NCI-H526 (cell line): ENCODE data around the gene PLB1.

Source experiments
- DNase-seq, 2 experiments: peaks; one replicate each; lab custom pipeline; 2025; lab: John Stamatoyannopoulos, UW

Gene PLB1

GRCh38 chr2:28667261-28667660 lies 171.4 kb downstream of the PLB1 start:
- DNase-seq, result no peak

DNA sequence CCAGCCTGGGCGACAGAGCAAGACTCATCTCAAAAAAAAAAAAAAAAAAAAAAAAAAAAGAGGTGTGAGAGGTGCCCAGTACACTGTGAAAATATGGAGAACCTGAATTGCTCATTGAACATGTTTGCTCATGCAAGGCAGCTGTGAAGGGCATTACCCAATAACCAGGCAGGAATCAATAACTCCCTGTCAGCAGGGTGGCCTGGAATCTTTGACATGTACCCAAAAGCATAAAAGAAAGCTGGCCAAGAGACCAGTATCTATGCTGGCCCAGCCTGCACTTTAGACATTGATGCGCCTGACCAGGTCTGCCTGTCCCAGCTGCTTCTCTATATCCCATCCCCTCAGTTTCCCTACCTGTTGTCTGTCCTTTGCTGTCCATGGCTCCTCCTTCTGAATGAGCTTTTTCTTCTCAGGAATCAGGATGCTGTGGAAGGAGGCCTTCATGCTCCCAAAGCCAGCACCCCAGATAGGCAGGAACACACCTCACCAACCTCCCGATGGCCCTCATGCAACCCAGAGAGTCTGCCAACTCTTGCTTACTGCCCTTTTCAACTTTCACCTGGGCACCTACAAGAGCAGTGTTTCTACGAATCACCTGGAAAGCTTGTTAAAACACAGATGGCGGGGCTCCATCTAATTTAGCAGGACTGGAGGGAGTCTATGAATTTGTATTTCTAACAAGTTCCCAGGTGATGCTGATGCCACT lies 172.4 kb downstream of the PLB1 start:
- no peak for DNase-seq

DNA sequence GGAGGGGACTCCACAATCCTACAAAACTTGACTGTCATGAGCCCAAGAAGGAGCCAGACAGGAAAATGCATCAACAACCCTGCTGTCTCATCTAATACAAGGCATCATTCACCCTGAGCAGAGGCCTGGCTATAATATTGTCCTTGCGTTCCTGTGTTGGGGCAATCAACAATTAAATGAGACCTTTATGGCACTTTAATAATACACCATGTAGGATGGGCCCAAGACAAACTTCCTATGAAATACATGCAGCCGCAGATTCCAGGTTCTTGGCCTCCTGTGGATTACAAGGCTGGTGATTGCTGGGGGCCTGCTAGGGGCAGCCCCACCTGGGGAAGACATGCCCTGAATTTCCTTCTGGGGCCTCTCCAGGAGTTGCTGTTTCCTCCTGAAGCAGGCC lies 173.0 kb downstream of the PLB1 start:
- no peak for DNase-seq

- no peak for DNase-seq
Measured at GRCh38 chr2:28670856-28671255, 175.0 kb downstream of the PLB1 start.

DNA sequence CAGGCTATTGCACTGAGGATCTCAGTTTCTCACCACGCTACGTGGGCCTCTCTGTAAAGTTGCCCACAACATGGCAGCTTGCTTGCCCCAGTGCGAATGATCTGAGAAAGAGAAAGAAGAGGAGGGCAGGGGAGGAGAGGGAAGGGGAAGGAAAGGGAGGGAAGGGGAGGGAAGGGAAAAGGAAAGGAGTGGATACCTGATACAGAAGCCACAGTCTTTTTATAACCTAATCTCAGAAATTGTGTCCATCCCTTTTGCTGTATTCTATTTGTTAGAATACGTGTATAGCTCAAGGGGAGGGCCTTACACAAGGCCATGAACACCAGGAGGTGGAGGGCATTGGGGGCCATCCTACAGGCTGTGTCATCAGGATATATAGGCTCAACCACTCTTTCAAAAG lies 177.5 kb downstream of the PLB1 start:
- no peak for DNase-seq

DNA sequence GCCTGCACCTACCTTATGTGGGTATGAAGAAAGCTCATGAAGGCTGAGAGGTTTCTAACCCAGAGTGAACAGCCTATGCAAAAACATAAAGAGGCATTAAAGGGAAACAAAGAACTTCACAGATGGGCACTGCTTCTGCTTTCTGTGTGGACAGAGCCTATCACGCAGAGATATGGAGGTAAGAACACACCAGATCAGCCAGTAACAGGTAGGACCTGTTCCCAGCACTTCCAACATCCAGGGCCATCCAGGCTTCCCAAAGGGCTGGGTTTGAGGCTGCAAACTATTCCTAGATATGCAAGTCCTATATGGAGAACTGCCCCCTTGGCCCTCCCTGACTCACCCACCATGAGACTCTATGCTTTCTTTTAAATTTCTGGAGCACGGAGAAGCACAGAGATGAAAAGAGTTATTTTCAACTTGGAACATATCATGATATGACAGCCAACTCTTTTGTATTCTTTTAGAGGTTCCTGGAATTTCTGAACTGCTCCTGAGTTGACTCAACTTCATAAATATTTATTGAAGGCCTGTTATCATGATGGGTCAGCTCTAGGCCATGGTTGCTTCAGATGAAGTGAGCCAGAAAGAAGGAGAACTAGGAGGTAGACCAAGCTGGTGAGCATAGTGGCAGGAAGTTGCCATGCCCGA lies 178.3 kb downstream of the PLB1 start:
- no peak for DNase-seq

GRCh38 chr2:28674713-28675068 lies 178.8 kb downstream of the PLB1 start:
- no peak for DNase-seq

DNA sequence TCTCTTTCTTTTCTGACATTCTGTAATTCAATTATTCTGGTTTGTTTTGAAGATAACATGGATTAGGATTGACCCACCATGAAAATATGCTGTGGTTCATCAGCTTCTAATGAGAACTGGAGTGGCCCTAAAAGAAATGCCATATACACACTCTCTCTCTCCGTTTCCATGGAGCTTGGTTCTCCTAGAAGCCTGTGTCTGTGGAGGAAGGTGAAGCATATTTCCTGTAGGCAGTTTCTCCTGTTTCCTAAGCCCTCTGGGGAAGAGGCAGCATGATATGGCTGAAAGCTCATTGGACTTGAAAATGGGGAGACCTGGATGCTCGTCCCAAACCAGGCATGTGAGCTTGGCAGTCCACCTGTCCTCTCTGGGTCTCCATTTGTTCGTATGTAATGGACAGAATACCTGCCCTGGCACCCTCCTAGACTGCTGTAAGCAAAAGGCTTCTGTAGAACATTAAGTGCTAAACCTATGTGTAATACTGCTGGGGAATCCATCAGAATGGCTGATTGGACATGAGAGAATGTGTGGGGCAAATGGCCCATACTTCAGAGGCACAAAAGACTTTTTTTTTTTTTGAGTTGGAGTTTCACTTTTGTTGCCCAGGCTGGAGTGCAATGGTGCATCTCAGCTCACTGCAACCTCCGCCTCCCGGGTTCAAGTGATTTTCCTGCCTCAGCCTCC lies 180.4 kb downstream of the PLB1 start:
- no peak for DNase-seq

GRCh38 chr2:28678175-28678855 lies 182.5 kb downstream of the PLB1 start:
- peak in 1 of 2 experiments; percentile 30 for DNase-seq

- DNase-seq, result no peak
Measured at GRCh38 chr2:28678944-28679343, 183.1 kb downstream of the PLB1 start.

DNA sequence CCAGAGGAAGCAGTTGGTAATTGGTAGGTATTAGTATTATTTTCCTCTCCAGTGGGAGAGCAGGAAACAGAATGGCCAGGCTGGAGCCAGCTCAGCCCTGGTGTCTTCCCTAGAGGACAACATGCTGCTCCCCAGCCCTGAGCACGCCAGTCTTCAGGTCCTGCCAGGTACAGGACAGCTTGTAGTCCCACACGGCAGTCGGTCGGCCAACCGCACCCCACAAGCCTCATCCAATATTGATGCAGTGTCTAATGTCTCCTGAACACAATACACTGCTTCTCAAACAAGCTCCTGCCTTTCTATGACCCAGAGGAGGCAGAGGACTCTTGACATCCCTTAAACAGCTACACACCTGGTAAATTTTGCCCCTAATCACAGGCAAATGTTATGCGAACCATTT lies 184.8 kb downstream of the PLB1 start:
- peak in 1 of 2 experiments; percentile 8 for DNase-seq

- DNase-seq, result no peak
Measured at GRCh38 chr2:28681158-28681571, 185.3 kb downstream of the PLB1 start.

DNA sequence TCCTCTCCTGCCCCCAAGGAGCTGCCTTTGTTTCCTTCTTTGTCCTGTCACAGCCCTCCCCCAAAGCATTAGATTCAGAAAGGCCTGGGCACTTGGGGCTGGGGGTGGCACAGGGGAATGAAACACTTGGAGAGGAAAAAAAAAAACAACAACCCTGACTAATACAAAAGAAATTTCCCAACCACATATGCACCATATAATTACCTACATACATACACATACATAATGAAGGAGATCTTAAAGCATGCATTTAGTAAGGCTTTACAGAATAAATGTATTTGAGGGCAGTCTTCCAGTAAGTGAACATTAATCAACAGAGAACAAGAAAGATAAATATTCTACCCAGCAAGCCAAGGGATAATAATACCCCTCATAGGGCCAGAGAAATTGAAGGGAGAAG lies 185.7 kb downstream of the PLB1 start:
- DNase-seq, result no peak

- no peak for DNase-seq
Measured at GRCh38 chr2:28683100-28683706, 187.3 kb downstream of the PLB1 start.

DNA sequence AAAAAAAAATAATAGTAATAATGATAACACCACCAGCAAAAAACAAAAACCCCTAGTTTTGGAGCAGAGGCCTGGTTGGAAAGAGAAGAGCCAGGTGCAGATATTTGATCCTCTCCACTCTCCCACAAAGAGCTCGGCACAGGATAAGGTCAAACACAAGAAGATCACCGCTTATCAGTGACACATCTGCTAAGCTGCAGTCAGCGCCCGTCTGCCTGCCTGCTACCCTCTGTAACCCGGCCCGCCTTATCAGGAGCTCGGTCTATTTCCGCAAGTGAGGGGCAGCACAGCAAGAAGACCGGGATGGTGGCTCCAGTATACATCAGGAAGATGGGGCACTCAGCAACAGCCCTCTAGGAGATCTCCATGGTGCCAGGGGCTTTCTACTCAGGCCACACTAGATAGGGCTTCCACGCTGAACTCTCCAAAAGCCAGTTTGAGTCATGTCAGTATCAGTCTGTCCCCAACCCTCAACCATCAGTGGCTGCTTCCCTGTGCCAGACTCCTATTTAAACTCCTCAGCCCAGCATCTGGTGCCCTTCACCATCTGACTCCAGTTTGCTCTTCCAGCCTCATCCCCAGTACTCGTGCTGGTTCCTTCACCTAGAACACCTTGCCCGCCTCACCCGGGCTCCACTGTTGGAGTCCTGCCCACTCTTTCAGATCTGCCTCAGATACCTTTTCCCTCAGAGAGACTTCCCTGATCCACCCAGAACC lies 188.4 kb downstream of the PLB1 start:
- DNase-seq, result no peak

- DNase-seq, result no peak
Measured at GRCh38 chr2:28687171-28687570, 191.3 kb downstream of the PLB1 start.

- no peak for DNase-seq
Measured at GRCh38 chr2:28687640-28688385, 192.0 kb downstream of the PLB1 start.

- no peak for DNase-seq
Measured at GRCh38 chr2:28688818-28689217, 193.0 kb downstream of the PLB1 start.

- DNase-seq, result no peak
Measured at GRCh38 chr2:28689771-28690170, 193.9 kb downstream of the PLB1 start.

DNA sequence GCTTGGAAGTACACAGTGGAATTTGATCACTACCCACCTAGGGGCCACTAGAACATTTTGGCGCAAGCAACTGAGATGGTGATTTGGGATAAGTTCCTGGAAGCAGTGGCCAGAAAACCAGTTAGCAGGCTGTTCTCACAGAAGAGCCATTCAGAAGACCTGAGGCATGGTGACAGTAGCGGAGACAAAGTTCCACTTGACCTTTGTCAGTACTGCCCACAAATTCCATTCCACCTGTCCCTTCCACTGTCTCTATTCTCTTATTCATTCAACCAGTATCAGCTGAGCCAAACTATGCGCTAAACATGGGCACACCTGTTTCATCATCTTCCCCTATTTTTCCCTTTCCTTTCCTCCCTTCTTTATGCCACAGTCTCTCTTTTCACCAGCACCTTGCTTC lies 196.6 kb downstream of the PLB1 start:
- DNase-seq, result no peak

DNA sequence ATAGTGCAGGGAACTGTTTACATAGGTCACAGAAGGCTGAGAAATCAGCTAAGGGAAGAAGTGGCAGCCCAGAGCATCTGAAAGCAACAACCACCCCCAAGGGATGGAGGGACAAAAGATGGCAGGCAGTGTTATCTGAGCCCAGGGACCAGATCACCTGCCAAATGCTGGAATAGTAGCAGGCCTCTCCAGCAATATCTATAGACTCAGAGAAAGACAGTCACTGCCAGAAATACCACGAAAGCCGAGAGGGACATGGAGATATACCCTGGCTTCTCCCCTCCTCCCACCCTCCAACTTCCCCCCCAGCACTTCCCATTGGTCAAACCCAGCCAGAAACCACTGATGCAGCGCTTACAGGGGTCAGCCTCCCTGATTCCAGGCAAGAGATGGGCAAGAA lies 197.4 kb downstream of the PLB1 start:
- DNase-seq, result no peak
